ENCODE results near the gene SEMA4B.
"Not testable (repeated sequence)": the region's sequence is repeated elsewhere in the genome, so short reads cannot be mapped to it uniquely, and the experiment has no call there.

The SEMA4B gene

DNA sequence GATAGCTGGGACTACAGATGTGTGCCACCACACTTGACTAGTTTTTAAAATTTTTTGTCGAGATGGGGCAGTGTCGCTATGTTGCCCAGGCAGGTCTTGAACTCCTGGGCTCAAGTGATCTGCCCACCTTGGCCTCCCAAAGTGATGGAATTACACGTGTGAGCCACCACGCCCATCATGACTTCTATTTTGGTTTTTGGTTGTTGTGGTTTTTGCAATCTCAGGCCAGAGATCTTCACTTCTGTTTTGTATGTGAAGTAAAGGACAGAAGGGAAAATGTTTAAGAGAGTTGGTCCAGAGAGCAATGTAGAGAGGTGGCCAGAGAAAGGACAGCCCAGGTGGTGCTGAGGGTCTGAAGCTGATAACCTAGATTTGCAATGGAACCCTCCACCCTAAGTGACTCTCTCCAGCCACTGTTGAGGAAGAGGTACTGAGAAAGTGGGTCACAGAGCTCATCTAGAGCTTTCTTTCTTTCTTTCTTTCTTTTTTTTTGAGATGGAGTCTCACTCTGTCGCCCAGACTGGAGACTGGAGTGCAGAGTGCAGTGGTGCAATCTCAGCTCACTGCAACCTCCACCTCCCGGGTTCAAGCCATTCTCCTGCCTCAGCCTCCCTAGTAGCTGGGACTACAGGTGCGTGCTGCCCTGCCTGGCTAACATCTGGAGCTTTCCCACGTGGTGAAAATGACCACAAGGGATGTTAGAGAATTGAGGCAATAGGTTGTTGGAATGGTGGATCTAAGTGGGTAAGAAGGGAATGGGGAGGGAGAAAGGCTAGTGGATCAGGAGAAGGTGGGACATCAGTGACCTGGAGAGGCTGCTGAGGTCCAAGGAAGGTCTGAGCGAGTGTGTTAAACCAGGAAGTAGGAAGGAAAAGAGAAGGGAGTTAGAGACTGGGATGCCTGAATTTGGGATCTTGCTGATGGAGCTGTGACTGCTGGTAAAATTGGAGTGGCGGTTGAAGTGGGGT lies 22.4 kb upstream of the SEMA4B start:
- FAIRE-seq = no peak

- FAIRE-seq = no peak
Observed at GRCh38 chr15:90181776-90182175, 19.4 kb upstream of the SEMA4B start.

DNA sequence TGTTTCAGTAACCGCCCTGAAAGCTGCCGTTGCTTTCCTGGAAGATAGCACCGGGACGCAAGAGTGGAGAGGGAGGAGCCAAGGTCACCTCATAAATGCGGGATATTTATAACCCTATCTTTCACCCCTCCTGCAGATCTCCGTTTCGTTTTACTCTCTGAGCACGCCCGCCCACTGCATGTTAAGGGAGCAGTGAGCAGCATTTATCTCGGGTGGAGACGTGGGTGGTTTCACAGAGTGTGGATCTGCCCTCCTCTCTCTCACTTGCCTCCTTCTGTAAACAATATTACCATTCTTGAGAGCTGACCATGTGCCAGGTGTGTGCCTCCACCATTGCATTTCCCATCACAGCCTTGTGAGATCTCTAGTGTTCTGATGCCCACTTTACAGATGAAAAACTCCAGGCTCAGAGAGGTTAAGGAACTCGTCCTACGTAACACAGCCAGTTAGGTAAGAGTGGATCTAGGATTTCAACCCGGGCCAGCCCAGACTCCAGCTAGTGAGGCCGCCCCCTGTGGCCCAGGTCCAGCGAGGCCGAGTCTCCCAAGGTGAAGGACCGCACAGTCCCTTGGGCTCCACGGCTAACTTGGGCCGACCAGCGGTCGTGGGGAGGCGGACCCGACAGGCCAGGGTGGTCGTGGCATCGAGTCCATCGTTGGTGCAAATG lies 16.9 kb upstream of the SEMA4B start:
- no peak for FAIRE-seq

DNA sequence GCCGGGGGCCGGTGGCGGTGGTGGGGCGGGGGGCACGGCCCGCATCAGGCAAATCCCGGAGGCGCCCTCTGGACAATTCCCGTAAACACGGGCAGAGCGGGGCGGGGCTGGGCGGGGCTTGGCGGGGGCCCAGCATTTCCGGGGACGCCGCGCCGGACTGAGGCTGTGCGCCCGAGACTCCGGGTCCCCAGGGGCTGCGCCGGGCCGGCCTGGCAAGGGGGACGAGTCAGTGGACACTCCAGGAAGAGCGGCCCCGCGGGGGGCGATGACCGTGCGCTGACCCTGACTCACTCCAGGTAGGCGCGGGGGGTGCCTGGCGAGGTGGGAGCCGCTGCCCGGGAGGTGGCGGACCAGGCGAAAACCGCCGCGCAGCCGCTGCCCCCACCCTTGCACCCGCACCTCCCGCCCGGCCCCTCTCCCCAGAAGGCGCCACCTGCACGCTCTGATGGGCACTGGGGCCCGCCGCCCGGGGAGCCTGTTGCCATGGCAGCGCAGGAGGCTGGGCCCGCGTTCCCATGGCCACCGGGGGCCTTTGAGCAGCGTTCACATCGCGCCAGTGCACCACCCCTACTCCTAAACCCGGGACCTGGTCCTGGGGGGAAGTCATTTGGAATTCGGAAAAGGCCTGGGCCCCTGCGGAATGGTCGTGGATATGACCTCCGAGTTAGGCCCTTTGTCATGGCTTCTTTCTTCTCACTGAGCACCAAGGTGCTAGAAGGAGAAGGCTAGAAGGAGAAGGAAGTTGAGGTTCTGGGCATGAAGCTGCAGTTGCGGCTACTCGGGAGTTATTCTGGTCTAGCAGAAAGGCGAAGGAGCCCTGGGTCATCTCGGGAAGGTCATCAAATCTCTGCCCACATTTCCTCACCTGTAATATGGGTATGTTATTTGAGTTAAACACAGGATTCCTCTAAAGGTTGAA lies 16.1 kb upstream of the SEMA4B start:
- FAIRE-seq = no peak

- no peak for FAIRE-seq
Observed at GRCh38 chr15:90187257-90187868, 13.8 kb upstream of the SEMA4B start.

- not testable (repeated sequence) for FAIRE-seq
Observed at GRCh38 chr15:90188065-90188464, 13.1 kb upstream of the SEMA4B start.

DNA sequence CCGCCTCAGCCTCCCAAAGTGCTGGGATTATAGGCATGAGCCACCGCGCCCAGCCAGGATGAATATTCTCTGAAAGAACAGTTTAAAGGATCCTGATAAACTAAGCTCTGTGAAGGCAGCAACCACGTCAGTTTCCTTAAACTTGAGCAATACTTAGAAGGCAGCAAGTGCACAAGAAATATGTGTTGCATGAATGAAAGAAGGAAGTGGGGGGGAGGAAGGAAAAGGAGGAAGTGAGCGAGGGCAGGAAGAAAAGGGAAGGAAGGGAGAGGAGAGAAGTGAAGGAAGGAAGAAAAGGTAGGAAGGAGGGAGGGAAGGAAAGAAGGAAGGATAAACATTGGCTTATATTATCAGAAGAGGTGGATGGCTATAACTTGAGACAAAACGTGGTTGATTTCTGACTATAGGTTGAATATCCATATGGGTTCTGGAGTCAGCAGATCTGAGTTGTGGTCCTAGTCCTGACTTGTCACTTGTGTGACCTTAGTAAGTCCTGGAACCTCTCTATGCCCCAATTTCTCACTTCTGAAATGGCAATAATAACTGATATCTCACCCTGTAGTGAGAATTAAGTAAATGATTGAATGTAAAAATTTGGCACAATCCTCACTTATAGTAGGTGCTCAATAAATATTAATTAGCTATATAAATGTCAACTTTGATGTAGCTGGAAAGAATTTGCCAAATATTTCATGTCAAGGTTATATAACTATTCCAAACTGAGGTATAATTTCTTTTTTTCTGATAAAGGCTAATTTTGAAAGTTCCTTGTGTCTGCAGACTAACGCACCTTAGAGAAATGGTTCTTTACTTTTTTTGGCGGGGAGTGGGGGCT lies 12.0 kb upstream of the SEMA4B start:
- FAIRE-seq = no peak

GRCh38 chr15:90189781-90190467 lies 11.2 kb upstream of the SEMA4B start:
- FAIRE-seq = no peak

DNA sequence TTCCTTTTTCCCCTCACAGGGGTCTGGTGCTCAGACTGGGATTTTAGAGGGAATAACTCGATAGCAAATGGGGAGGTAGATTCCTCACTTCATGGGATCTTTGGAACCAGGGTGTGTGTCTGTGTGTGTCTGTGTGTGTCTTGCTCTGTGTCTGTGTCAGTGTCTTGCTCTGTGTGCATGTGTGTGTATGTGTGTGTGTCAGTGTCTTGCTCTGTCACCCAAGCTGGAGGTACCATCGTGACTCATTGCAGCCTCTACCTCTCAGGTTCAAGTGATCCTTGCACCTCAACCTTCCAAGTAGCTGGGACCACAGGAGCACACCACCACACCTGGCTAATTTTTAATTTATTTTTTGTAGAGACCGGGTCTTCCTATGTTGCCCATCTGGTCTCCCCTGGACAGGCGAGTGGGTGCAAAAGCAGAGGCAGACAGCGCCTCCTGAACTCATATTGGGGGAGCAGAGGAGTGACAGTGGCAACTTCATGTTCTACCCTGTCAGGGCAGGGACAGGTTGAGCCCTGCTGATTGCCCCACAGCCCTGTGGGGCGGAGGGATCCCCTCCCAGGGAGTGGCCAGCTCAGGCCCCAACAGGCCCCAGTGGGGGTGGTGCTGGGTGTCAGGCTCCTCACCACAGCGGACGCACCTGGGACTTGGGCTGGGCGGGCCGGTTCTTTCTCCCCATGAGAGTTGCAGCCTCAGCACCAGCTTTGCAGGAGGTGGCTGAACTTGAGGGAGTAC lies 10.4 kb upstream of the SEMA4B start:
- no peak for FAIRE-seq

- no peak for FAIRE-seq
Observed at GRCh38 chr15:90191344-90191687, 9.8 kb upstream of the SEMA4B start.

DNA sequence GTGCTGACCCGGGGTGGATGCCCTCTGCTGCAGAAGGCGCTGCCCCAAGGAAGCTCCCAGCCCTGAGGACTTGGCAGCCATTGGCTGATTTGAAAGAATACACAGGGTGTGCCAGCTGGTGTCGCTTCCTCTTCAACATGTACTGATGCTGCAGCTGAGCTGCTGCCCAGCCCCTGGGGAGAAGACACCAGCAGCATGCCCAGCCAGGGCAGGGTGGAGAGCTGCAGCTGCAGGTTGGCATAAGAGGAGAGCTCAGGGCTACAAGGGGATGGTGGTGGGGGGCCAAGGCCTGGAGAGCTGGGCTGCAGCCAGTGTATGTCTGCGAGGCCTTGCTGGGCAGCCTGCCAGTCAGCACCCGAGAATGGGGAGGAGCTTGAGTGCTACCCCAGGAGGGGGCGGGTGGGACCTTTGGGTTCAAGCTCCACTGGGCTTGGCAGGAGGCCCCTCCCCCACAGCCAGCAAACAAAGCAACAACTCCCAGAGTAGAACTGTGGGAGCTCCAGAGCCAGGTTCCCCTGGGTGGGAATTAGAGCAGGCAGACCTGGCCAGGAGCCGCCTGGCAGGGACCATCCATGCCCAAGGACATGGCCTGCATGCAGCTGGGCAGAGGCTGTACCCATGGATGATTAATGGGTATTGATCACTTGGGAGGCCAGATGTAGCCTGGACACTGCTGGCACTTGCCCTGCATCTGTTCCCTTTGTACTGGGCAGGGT lies 9.2 kb upstream of the SEMA4B start:
- no peak for FAIRE-seq

- FAIRE-seq = no peak
Observed at GRCh38 chr15:90192961-90193786, 8.0 kb upstream of the SEMA4B start.

- FAIRE-seq = no peak
Observed at GRCh38 chr15:90194655-90195054, 6.5 kb upstream of the SEMA4B start.

DNA sequence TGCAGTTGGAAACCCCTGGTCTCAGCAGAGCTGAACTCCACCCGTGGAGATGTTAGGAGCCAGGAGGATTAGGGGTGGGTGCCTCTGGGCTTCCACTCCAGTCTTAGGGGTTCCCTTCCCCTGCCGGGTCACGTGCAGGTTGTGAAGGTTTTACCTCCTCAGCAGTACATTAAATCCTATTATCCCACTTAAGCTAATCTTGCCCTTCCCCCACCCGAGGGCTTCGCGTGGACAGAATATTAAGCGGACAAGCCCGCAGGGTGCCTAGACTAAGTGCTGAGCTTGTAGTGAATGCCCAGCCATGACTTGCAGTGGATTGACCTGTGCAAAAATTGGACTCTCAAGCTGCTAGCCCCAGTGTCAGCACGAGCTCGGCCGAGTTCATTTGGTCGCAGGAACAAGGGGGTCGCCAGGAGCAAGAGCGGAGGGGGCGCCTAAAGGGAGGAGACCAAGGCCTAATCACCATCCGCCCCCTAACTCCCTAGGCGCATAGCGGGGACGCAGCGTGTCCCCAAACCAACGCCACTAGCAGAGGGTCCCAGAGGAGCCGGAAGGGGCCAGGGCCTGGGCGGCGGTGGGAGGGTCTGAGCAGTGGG lies 498 bp upstream of the SEMA4B start:
- no peak for FAIRE-seq

- FAIRE-seq = no peak
Observed at GRCh38 chr15:90201944-90202375, 830 bp downstream of the SEMA4B start.

- FAIRE-seq = no peak
Observed at GRCh38 chr15:90202929-90203328, 1.8 kb downstream of the SEMA4B start.

- FAIRE-seq = no peak
Observed at GRCh38 chr15:90203473-90203872, 2.3 kb downstream of the SEMA4B start.

- no peak for FAIRE-seq
Observed at GRCh38 chr15:90203922-90204321, 2.8 kb downstream of the SEMA4B start.
